Measurements from ENCODE around the gene ATG10. TPM values are rescaled to one million over a fixed set of nuclear protein-coding genes. Genes with fewer than 3 reads are reported as not detected.
"Not testable (repeated sequence)": the region's sequence is repeated elsewhere in the genome, so short reads cannot be mapped to it uniquely, and the experiment has no call there.

Gene ATG10
- total RNA-seq, 1 donor from 2014 or later = 4.3 TPM

DNA sequence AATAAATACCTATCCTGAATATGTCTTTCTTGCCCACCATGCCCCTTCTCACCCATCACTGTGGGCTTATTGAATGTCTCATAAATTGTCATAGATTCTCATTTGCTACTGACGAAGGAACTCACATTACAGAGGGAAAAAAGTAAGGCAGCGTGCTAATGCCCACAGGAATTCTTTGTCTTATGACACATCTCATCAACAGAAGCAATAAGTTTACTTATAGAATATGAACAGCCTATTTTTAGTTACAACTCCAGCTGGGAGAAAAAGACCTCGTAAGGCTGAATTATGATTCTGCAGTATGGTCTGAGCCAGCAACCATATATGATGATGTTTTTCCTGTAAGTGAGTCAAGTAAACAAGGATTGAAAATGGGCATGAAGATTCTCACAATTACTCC, 22.4 kb upstream of the ATG10 start:
- Mint-ChIP-seq H3K27me3 (ENCODE audit: low read depth, unreplicated experiment) (peaks cover 2% of the 10 kb centered on the region), H3K4me3 (ENCODE audit: unreplicated experiment) (no peak overlapping the region), H3K27ac (ENCODE audit: unreplicated experiment) (no peak overlapping the region), H3K9me3 (ENCODE audit: unreplicated experiment) (no peaks in the 10 kb centered on the region), H3K4me1 (ENCODE audit: low read depth, unreplicated experiment) (peaks cover 2% of the 10 kb centered on the region), H3K36me3 (ENCODE audit: low read depth, unreplicated experiment) (no peaks in the 10 kb centered on the region)
- H3K27me3 ChIP-seq (ENCODE audit: insufficient read depth, low read length) = no peaks in the 10 kb centered on the region
- H2AFZ ChIP-seq (ENCODE audit: low read depth, low read length) = no peak overlapping the region
- no peaks in the 10 kb centered on the region for H3K36me3 ChIP-seq (ENCODE audit: insufficient read depth, low read length)
- no peak overlapping the region for H3K27ac ChIP-seq (ENCODE audit: low read depth, low read length)
- no peak overlapping the region for H3K4me3 ChIP-seq (ENCODE audit: insufficient read depth, low read depth, low read length)
- H3K9me3 ChIP-seq (ENCODE audit: insufficient read depth, low read depth, low read length) = no peaks in the 10 kb centered on the region
- TF ChIP-seq EZH2 (IDR thresholded peaks at IDR 0.05; ENCODE audit: insufficient read depth, low read length) = no peak
- TF ChIP-seq, protein P1, sequence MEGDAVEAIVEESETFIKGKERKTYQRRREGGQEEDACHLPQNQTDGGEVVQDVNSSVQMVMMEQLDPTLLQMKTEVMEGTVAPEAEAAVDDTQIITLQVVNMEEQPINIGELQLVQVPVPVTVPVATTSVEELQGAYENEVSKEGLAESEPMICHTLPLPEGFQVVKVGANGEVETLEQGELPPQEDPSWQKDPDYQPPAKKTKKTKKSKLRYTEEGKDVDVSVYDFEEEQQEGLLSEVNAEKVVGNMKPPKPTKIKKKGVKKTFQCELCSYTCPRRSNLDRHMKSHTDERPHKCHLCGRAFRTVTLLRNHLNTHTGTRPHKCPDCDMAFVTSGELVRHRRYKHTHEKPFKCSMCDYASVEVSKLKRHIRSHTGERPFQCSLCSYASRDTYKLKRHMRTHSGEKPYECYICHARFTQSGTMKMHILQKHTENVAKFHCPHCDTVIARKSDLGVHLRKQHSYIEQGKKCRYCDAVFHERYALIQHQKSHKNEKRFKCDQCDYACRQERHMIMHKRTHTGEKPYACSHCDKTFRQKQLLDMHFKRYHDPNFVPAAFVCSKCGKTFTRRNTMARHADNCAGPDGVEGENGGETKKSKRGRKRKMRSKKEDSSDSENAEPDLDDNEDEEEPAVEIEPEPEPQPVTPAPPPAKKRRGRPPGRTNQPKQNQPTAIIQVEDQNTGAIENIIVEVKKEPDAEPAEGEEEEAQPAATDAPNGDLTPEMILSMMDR (IDR thresholded peaks at IDR 0.05; ENCODE audit: insufficient read depth, low read depth, low read length) = no peak
- H3K4me2 ChIP-seq (ENCODE audit: low read length) = no peak overlapping the region
- H3K4me1 ChIP-seq (ENCODE audit: insufficient read depth, low read length) = no peaks in the 10 kb centered on the region
- H3K9ac ChIP-seq (ENCODE audit: low read length) = no peak overlapping the region
- no peak for DNase-seq (ENCODE audit: low read depth)
- H3K79me2 ChIP-seq (ENCODE audit: insufficient read depth, low read length) = no peaks in the 10 kb centered on the region
- H4K20me1 ChIP-seq (ENCODE audit: insufficient read depth, low read length) = no peaks in the 10 kb centered on the region
- FAIRE-seq = no peak

DNA sequence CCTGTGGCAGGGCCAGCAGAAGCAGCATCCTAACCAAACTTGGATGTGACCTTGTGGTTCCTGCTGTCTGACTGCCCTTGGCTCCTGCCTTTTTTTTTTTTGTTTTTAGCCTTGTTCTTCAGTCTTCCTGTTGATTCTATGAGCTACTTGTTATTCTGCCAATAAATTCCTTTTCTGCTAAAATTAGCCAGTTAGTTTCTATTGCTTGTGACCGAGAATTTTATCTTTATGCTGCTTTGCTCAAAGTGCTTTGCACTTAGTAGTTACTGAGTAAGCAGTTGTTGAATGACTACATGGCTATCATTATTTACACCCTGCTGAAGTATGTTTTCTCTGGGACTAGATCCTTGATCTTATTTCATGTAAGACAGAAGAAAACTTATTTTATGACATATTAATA, 20.8 kb upstream of the ATG10 start:
- Mint-ChIP-seq H3K36me3 (ENCODE audit: low read depth, unreplicated experiment) (no peaks in the 10 kb centered on the region), H3K27me3 (ENCODE audit: low read depth, unreplicated experiment) (peaks cover 2% of the 10 kb centered on the region), H3K9me3 (ENCODE audit: unreplicated experiment) (no peaks in the 10 kb centered on the region), H3K4me1 (ENCODE audit: low read depth, unreplicated experiment) (peaks cover 2% of the 10 kb centered on the region), H3K4me3 (ENCODE audit: unreplicated experiment) (no peak overlapping the region), H3K27ac (ENCODE audit: unreplicated experiment) (no peak overlapping the region)
- no peak for DNase-seq (ENCODE audit: low read depth)
- no peaks in the 10 kb centered on the region for H3K79me2 ChIP-seq (ENCODE audit: insufficient read depth, low read length)
- H3K9ac ChIP-seq (ENCODE audit: low read length) = no peak overlapping the region
- no peak overlapping the region for H3K4me2 ChIP-seq (ENCODE audit: low read length)
- no peak for FAIRE-seq
- H3K9me3 ChIP-seq (ENCODE audit: insufficient read depth, low read depth, low read length) = no peaks in the 10 kb centered on the region
- H4K20me1 ChIP-seq (ENCODE audit: insufficient read depth, low read length) = no peaks in the 10 kb centered on the region
- H3K36me3 ChIP-seq (ENCODE audit: insufficient read depth, low read length) = no peaks in the 10 kb centered on the region
- TF ChIP-seq, protein P1 (IDR thresholded peaks at IDR 0.05; ENCODE audit: insufficient read depth, low read depth, low read length) = no peak
- TF ChIP-seq EZH2 (IDR thresholded peaks at IDR 0.05; ENCODE audit: insufficient read depth, low read length) = no peak
- no peaks in the 10 kb centered on the region for H3K4me1 ChIP-seq (ENCODE audit: insufficient read depth, low read length)
- no peak overlapping the region for H2AFZ ChIP-seq (ENCODE audit: low read depth, low read length)
- H3K4me3 ChIP-seq (ENCODE audit: insufficient read depth, low read depth, low read length) = no peak overlapping the region
- no peaks in the 10 kb centered on the region for H3K27me3 ChIP-seq (ENCODE audit: insufficient read depth, low read length)
- H3K27ac ChIP-seq (ENCODE audit: low read depth, low read length) = no peak overlapping the region

DNA sequence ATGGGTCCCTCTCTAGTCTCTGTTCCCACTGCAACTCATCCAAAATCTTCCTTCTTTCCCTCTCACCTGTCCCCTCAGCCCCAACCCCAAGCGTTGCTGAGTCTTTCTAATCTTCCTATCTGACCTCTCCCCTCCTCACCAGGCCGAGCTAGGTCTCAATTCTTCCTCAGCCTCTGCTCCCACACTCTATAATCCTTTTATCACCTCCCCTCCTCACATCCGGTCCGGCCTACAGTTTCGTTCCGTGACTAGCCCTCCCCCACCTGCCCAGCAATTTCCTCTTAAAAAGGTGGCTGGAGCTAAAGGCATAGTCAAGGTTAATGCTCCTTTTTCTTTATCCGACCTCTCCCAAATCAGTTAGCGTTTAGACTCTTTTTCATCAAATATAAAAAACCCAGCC, 17.0 kb upstream of the ATG10 start:
- H3K4me1 Mint-ChIP-seq (ENCODE audit: low read depth, unreplicated experiment); H3K9me3 ChIP-seq (ENCODE audit: insufficient read depth, low read depth, low read length); H3K4me2 ChIP-seq (ENCODE audit: low read length); H3K36me3 ChIP-seq (ENCODE audit: insufficient read depth, low read length); H3K4me3 Mint-ChIP-seq (ENCODE audit: unreplicated experiment); DNase-seq (ENCODE audit: low read depth); H3K4me3 ChIP-seq (ENCODE audit: insufficient read depth, low read depth, low read length); H3K27me3 ChIP-seq (ENCODE audit: insufficient read depth, low read length); H3K79me2 ChIP-seq (ENCODE audit: insufficient read depth, low read length); H2AFZ ChIP-seq (ENCODE audit: low read depth, low read length); H4K20me1 ChIP-seq (ENCODE audit: insufficient read depth, low read length); H3K27ac Mint-ChIP-seq (ENCODE audit: unreplicated experiment); H3K9me3 Mint-ChIP-seq (ENCODE audit: unreplicated experiment); FAIRE-seq; H3K36me3 Mint-ChIP-seq (ENCODE audit: low read depth, unreplicated experiment); H3K27ac ChIP-seq (ENCODE audit: low read depth, low read length); H3K27me3 Mint-ChIP-seq (ENCODE audit: low read depth, unreplicated experiment); H3K9ac ChIP-seq (ENCODE audit: low read length); H3K4me1 ChIP-seq (ENCODE audit: insufficient read depth, low read length): not testable (repeated sequence)

DNA sequence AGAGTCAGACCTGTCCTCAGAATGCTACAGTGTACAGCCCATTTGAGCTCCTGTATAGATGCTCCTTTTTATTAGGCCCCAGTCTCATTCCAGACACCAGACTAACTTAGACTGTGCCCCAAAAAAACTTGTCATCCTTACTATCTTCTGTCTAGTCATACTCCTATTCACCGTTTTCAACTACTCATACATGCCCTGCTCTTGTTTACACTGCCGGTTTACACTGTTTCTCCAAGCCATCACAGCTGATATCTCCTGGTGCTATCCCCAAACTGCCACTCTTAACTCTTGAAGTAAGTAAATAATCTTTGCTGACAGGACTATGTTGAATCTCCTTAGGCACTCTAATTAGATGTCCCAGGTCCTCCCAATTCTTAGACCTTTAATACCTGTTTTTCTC, 13.7 kb upstream of the ATG10 start:
- not testable (repeated sequence) for DNase-seq (ENCODE audit: low read depth); H4K20me1 ChIP-seq (ENCODE audit: insufficient read depth, low read length); H3K27me3 ChIP-seq (ENCODE audit: insufficient read depth, low read length); H3K9ac ChIP-seq (ENCODE audit: low read length); H3K36me3 Mint-ChIP-seq (ENCODE audit: low read depth, unreplicated experiment); H3K36me3 ChIP-seq (ENCODE audit: insufficient read depth, low read length); H3K4me1 ChIP-seq (ENCODE audit: insufficient read depth, low read length); FAIRE-seq; H3K9me3 Mint-ChIP-seq (ENCODE audit: unreplicated experiment); H3K79me2 ChIP-seq (ENCODE audit: insufficient read depth, low read length); H3K4me2 ChIP-seq (ENCODE audit: low read length); H3K27ac ChIP-seq (ENCODE audit: low read depth, low read length); H3K27ac Mint-ChIP-seq (ENCODE audit: unreplicated experiment); H3K4me1 Mint-ChIP-seq (ENCODE audit: low read depth, unreplicated experiment); H3K27me3 Mint-ChIP-seq (ENCODE audit: low read depth, unreplicated experiment); H3K4me3 Mint-ChIP-seq (ENCODE audit: unreplicated experiment); H3K9me3 ChIP-seq (ENCODE audit: insufficient read depth, low read depth, low read length); H3K4me3 ChIP-seq (ENCODE audit: insufficient read depth, low read depth, low read length); H2AFZ ChIP-seq (ENCODE audit: low read depth, low read length)

All from astrocyte (in vitro differentiated cells and primary cell).